GM12801 (cell line): ENCODE measurements around the gene PRKN.

ENCODE experiments used
- TF ChIP-seq, protein P1 (sequence below): IDR thresholded peaks from one replicate; pipeline ENCODE4 v1.5.1; 2011; ENCODE audit warnings: control low read depth; ENCODE audit not compliant: insufficient read length; ENCODE audit errors: extremely low read depth

Gene PRKN

DNA sequence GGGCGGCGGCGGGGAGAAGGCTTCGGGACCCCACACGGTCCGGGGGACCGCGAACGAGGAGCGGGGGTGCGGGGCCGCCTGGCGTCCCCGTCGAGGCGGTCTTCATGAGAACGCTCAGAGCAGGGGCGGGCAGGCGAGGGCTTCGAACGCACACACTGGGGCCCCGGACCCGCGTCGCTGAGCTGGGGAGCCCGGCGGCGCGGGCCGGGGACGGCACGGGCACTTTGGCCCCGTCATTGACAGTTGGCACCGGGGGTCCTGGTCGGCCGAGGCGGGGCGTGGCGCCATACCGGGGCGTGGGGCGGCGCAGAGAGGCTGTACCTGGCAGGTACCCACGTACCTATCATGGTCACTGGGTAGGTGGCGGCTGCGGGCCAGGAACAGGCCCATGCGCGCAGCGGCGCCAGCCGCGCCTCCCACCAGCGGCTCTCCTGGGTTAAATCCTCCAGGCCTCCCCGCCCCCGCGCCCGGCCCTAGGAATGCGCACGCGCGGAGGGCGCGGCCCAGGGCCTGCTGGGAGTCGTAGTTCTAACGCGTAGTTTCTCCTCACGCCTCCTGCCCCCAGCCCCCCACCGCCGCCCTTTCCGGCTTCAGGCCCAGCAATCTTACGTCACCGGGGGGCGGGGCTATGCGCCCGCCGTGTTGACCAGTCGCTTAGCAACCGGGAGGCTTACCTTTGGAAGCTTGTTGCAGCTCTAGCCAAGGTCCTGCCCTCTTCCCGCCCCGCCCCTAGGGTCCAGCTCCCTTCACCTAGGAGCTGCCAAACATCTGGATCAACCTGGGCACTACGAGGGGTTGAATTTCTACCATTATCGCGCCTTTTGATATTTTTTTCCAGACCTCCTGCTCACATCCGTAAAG, at the start of gene PRKN, which contains the start of gene PACRG:
Gene PRKN (minus strand): TSS at position 445 of the 861 bp plus-strand sequence.
Gene PACRG (plus strand): TSS at position 653 of the 861 bp plus-strand sequence.
- TF ChIP-seq, protein P1, sequence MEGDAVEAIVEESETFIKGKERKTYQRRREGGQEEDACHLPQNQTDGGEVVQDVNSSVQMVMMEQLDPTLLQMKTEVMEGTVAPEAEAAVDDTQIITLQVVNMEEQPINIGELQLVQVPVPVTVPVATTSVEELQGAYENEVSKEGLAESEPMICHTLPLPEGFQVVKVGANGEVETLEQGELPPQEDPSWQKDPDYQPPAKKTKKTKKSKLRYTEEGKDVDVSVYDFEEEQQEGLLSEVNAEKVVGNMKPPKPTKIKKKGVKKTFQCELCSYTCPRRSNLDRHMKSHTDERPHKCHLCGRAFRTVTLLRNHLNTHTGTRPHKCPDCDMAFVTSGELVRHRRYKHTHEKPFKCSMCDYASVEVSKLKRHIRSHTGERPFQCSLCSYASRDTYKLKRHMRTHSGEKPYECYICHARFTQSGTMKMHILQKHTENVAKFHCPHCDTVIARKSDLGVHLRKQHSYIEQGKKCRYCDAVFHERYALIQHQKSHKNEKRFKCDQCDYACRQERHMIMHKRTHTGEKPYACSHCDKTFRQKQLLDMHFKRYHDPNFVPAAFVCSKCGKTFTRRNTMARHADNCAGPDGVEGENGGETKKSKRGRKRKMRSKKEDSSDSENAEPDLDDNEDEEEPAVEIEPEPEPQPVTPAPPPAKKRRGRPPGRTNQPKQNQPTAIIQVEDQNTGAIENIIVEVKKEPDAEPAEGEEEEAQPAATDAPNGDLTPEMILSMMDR, result no peak

DNA sequence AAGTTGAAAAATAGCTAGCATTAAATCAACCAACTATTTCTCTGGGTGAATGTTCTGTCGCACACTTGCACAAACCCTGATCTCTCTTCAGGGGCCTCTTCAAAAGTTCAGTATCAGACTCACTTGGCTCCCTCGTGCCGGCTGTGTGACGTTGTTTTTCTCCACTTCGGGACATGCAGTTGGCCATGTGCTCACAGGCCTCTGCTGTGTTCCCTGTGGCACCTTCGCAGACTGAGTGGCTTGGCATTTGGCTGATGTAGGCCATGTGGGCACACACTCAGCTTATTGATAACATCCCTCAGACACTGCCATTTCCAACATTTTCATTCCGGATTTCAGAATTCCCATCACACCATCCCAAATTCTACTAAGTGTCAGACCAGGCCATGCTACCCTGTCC, 49.5 kb upstream of the PRKN start:
- TF ChIP-seq, protein P1, result no peak

DNA sequence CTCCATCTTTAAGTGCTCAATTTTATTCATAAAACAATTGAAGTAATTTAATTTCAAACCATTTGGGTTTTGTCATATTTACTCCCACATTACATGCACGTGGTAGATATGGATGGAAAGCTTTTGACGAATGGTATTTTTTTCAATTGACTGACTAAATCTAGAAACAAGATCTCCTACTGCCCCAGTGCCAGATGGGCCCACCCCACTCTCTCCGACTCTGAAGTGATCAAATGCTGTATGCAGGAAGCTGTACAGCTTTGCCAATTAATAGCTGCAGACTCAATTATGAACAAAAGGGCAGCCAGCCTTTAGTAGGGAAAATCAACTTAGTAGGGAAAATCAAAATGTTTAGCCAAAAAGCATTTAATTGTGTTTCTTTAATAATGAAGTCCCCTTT, 46.4 kb upstream of the PRKN start:
- TF ChIP-seq, protein P1, result no peak

DNA sequence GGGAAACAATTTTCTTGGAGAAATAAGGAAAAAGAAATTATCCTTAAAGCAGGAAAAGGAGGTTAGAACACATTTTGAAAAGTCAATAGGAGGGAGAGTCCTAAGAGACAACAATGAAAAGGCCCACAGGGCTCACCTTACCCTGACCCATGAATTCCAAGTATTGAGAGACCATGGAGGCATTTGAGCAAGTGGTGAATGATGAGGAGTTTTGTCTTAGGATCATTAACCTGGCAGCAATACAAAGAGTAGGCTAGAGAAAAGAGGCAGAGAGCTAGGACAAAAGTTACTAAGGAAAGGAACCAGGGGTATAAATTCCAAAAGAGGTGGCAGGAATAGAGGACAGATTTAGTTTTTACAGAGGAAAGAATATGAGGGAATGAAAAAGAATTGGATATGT, 44.9 kb upstream of the PRKN start:
- TF ChIP-seq, protein P1, result no peak

DNA sequence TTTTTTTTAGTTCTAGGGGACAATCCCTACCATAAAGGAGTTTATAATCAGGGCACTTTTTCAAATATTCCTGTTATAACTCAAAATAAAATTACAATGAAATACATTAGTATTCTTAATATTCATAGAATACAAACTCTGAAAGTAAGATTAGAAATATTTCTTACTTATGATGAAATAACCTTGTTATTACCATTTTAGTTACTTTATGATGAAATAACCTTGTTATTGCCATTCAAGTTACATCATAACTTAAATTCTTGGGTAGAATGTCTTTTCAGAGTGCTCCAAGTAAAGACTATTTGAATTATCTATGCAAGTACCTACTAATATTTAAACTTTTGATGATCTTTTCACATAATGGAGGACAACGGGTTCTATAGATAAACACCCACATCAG, 43.4 kb upstream of the PRKN start:
- TF ChIP-seq, protein P1, result no peak

DNA sequence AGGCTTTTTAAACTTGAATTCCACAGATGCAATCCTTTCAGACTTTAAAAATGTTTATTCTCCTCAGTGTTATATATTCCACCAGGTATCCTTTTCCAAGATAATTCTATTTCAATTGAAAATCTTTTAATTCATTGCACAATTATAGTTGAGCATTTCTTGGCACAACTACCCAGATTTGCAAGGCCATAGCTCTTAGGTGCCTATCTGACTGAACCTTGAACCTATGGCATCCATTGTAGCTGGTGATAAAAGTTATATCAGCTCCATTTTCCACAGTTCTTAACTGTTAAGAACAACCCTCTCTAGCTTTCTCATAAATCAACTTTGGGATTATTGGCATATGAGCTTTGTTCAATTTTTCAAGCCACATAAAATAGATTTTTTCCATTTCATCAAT, 42.6 kb upstream of the PRKN start:
- TF ChIP-seq, protein P1, result no peak

DNA sequence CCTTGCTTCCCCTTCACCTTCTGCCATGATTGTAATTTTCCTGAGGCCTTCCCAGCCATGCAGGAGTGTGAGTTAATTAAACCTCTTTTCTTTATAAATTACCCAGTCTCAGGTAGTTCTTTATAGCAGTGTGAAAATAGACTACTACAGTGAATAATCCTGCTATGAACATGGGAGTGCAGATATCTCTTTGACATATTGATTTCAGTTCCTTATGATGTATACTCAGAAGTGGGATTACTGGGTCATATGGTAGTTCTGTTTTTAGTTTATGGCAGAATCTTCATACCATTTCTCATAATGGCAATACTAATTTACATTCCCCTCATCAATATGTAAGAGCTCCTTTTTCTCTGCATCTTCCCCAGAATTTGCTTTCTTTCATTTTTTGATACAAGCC, 26.2 kb upstream of the PRKN start:
- TF ChIP-seq, protein P1, result no peak
